Mammary epithelial cell (primary cell): ENCODE results near the gene TCF12.

Experiments
- EZH2 ChIP-seq: IDR thresholded peaks from 2 replicates; pipeline ENCODE4 v1.6.1; 2012; ENCODE audit warnings: low read length, inconsistent platforms, borderline replicate concordance
- TF ChIP-seq, protein P1 (sequence below), 2 donors: IDR thresholded peaks in 1 of 2; conservative IDR thresholded peaks in 1 of 2; 2 replicates each; pipeline ENCODE4 v1.5.1; 2011 to 2012; ENCODE audit warnings: inconsistent platforms in 2 of 2, low read length in 2 of 2, mild to moderate bottlenecking in 2 of 2, control low read depth in 1 of 2, low read depth in 1 of 2; ENCODE audit not compliant: insufficient read depth in 1 of 2; ENCODE audit errors: extremely low read depth in 1 of 2

DNA sequence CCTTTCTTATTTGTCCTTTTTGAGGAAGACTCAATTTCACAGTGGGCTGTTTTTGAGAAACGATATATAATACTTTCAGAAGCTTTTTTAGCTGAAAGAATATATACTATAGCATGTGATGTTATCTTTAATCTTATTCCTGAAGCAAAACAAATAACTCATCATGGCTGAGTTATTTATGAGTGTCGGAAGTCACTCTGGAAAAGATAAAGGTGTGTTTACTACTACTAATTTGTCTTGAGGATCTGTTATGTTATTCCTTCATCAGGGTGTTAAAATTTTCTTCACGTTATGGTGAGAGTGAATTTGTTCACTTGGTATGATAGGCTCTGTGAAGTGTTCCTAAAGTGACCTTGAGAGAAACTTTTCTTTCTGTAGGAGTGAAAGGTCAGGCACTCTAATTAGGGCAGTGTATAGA, 4.7 kb downstream of the TCF12 start:
- TF ChIP-seq, protein P1, sequence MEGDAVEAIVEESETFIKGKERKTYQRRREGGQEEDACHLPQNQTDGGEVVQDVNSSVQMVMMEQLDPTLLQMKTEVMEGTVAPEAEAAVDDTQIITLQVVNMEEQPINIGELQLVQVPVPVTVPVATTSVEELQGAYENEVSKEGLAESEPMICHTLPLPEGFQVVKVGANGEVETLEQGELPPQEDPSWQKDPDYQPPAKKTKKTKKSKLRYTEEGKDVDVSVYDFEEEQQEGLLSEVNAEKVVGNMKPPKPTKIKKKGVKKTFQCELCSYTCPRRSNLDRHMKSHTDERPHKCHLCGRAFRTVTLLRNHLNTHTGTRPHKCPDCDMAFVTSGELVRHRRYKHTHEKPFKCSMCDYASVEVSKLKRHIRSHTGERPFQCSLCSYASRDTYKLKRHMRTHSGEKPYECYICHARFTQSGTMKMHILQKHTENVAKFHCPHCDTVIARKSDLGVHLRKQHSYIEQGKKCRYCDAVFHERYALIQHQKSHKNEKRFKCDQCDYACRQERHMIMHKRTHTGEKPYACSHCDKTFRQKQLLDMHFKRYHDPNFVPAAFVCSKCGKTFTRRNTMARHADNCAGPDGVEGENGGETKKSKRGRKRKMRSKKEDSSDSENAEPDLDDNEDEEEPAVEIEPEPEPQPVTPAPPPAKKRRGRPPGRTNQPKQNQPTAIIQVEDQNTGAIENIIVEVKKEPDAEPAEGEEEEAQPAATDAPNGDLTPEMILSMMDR (conservative IDR thresholded peaks at IDR 0.05 in 1 of 2, IDR thresholded peaks at IDR 0.05 in 1 of 2; ENCODE audit: extremely low read depth in 1 of 2, insufficient read depth in 1 of 2, low read depth in 1 of 2, low read length in 2 of 2) = no peak
- TF ChIP-seq EZH2 = no peak
